K562 (cell line): ENCODE results near the gene DMWD. TPM values are rescaled to one million over a fixed set of nuclear protein-coding genes. Genes with fewer than 3 reads are reported as not detected.
"Not testable (repeated sequence)": the region's sequence is repeated elsewhere in the genome, so short reads cannot be mapped to it uniquely, and the experiment has no call there.

Experiments
- ATAC-seq: fragments of 200-7000 bp; cut with Tn5 transposase; 3 replicates; pipeline ENCODE4 v1.9.1; 2020; ENCODE audit warnings: moderate library complexity
- BruUV-seq: library from RNA; stranded (reverse); fragments of 400-500 nt; replicated peaks from 2 replicates; lab custom pipeline; 2021; lab: Mats Ljungman, UMichigan
- CTCF ChIA-PET: fragments of 300-600 bp; formaldehyde crosslinking; extraction: SDS; loops from one replicate; lab custom pipeline; 2021; ENCODE audit warnings: low intra/inter-chr PET ratio; lab: Yijun Ruan, JAX
- POLR2A ChIA-PET: fragments of 300-600, 350-650 bp; sonication (Branson Sonifier 250); formaldehyde crosslinking; extraction: SDS; loops from one replicate; lab custom pipeline; 2021; ENCODE audit warnings: antibody characterized with exemption, inconsistent platforms; lab: Yijun Ruan, JAX
- DNase-seq, 4 experiments: peaks; one replicate each; pipeline versions ENCODE4 v3.0.0 to v3.0.0-alpha.2; 2011 to 2018; ENCODE audit warnings: low spot score in 3 of 4, mixed read lengths in 3 of 4; ENCODE audit errors: extremely low read depth in 1 of 4
- FAIRE-seq: peaks from 2 replicates; lab custom pipeline; 2011; peaks lifted over from hg19 to GRCh38; lab: Jason Lieb, UNC
- H2AFZ ChIP-seq: 2 replicates; pipeline ENCODE4 v1.6.0; 2011; ENCODE audit warnings: low read depth, low read length, control low read depth, inconsistent platforms
- H3K27ac ChIP-seq: fragments of 200-600 bp; 3 replicates; pipeline ENCODE4 v1.8.0; 2011; ENCODE audit warnings: low read depth, mild to moderate bottlenecking, control low read depth, inconsistent platforms, low read length, moderate library complexity, mixed read lengths; ENCODE audit errors: extremely low read depth
- H3K27me3 ChIP-seq, 2 experiments: fragments of 300-600 bp in 1 of 2; 2 replicates in 1 of 2; 3 replicates in 1 of 2; pipeline versions ENCODE4 v1.6.0 to v1.8.0; 2011; ENCODE audit warnings: inconsistent platforms in 2 of 2, low read length in 2 of 2, mild to moderate bottlenecking in 1 of 2, mixed read lengths in 1 of 2, moderate library complexity in 1 of 2; ENCODE audit not compliant: control insufficient read depth in 2 of 2, insufficient read depth in 2 of 2
- H3K36me3 ChIP-seq: fragments of 300-600 bp; 3 replicates; pipeline ENCODE4 v1.8.0; 2011; ENCODE audit warnings: mild to moderate bottlenecking, low read length, inconsistent platforms; ENCODE audit not compliant: control insufficient read depth, insufficient read depth
- H3K4me1 ChIP-seq, 2 experiments: fragments of 200-600 bp in 1 of 2; replicated peaks in 1 of 2; 2 replicates in 1 of 2; 3 replicates in 1 of 2; pipeline versions ENCODE4 v1.5.1 to v1.8.0; 2011; ENCODE audit warnings: inconsistent platforms in 2 of 2, low read length in 2 of 2, mild to moderate bottlenecking in 1 of 2, mixed read lengths in 1 of 2, moderate library complexity in 1 of 2; ENCODE audit not compliant: control insufficient read depth in 2 of 2, insufficient read depth in 2 of 2
- H3K4me2 ChIP-seq: 2 replicates; pipeline ENCODE4 v1.6.1; 2011; ENCODE audit warnings: low read length, control low read depth, inconsistent platforms, mixed read lengths; ENCODE audit not compliant: insufficient read depth
- H3K4me3 ChIP-seq: fragments of 200-600 bp; sonication (generic), shearing (Covaris generic); 2 replicates; pipeline ENCODE4 v1.5.1; 2016; ENCODE audit warnings: control low read depth, inconsistent platforms
- H3K79me2 ChIP-seq: fragments of 200-600 bp; 3 replicates; pipeline ENCODE4 v1.8.0; 2011; ENCODE audit warnings: low read length, inconsistent platforms; ENCODE audit not compliant: control insufficient read depth, insufficient read depth
- H3K9ac ChIP-seq, 2 experiments: 2 replicates each; pipeline versions ENCODE4 v1.6.0 to v1.6.1; 2011; ENCODE audit warnings: low read depth in 2 of 2, low read length in 2 of 2, control low read depth in 1 of 2, inconsistent platforms in 1 of 2, mild to moderate bottlenecking in 1 of 2, mixed read lengths in 1 of 2; ENCODE audit not compliant: insufficient read depth in 1 of 2
- H3K9me1 ChIP-seq: one replicate; pipeline ENCODE4 v1.6.0; 2011; ENCODE audit warnings: inconsistent platforms, mild to moderate bottlenecking, low read length, moderate library complexity; ENCODE audit not compliant: control insufficient read depth, insufficient read depth
- H3K9me3 ChIP-seq: replicated peaks from 2 replicates; pipeline ENCODE4 v1.5.1; 2011; ENCODE audit warnings: low read depth, low read length, inconsistent platforms; ENCODE audit not compliant: control insufficient read depth, insufficient read depth
- H4K20me1 ChIP-seq: replicated peaks from 2 replicates; pipeline ENCODE4 v1.6.1; 2011; ENCODE audit warnings: low read length, inconsistent platforms, mixed read lengths; ENCODE audit not compliant: control insufficient read depth, insufficient read depth
- NFIC ChIP-seq: fragments of 450-650 bp; IDR thresholded peaks from 2 replicates; pipeline ENCODE4 v1.6.1; 2017; ENCODE audit warnings: mild to moderate bottlenecking, inconsistent platforms
- ZBTB1 ChIP-seq: sonication (generic); formaldehyde crosslinking; IDR thresholded peaks from 2 replicates; pipeline ENCODE4 v1.8.1; 2023; ENCODE audit warnings: missing genetic modification reagents, low read depth, mild to moderate bottlenecking, borderline replicate concordance
- WGBS: fragments of 100-300 bp; shearing (Covaris generic); methylation state at CpG from one replicate; pipeline ENCODE4 v1.1.6; 2016; ENCODE audit warnings: low coverage, mixed read lengths; ENCODE audit not compliant: insufficient coverage; ENCODE audit errors: missing lambda C conversion rate; 5-methylcytosine and 5-hydroxymethylcytosine counted together
- in situ Hi-C: fragments of 300-500 bp; cut with MboI; formaldehyde crosslinking; loops from 4 replicates; pipeline ENCODE4 v1.15.0; 2018; ENCODE audit warnings: inconsistent platforms, mixed read lengths
- intact Hi-C: fragments of 100-400 bp; cut with micrococcal nuclease; formaldehyde crosslinking; loops from 2 replicates; pipeline ENCODE4 v1.14.2; 2022
- polyA plus RNA-seq, 8 experiments: library from polyadenylated mRNA; depleted of rRNA in 4 of 8; stranded (reverse) in 5 of 8; unstranded in 3 of 8; fragments of >200 nt; fragmentation: Nextera tagmentation in 2 of 8; fragmentation: Illumina TruSeq in 1 of 8; extraction: Ambion mirVana in 2 of 8; extraction: Trizol in 1 of 8; gene quantifications; 2 replicates each; pipeline versions ENCODE4 v1.2.1 to v1.2.3, GENCODE V29; 2011 to 2014; ENCODE audit warnings: inconsistent platforms in 1 of 8, missing spikeins in 1 of 8
- total RNA-seq, 7 experiments: library from RNA; depleted of rRNA in 6 of 7; stranded (reverse); fragments of >200 nt in 6 of 7; fragmentation: Illumina TruSeq in 2 of 7; extraction: Trizol in 2 of 7; gene quantifications; 2 replicates each; pipeline versions ENCODE4 v1.2.1 to v1.2.3, GENCODE V29; 2011 to 2021; ENCODE audit warnings: low replicate concordance in 1 of 7

Gene DMWD
- total and polyA plus RNA-seq, 9 of the 15 experiments (the other 6 are each of a cell fraction or from before 2014, with no cell fraction given), result 4.7 to 54.6 (median 19.0) TPM

DNA sequence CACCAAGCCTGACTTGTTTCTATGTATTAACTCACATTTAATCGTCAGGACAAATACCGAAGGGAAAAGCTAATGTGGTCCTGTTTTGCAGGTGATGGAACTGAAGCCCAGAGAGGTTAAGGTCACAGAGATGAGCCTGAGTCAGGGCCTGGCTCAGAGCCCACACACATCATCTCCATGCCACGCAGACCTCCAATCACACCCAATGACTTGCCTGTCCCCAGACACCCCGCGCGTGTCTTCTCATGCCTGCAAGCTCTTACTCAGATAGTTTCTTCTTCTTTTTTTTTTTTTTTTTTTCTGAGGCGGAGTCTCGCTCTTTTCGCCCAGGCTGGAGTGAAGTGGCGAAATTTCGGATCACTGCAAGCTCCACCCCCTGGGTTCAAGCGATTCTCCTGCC, 40.0 kb downstream of the DMWD start:
- ChIA-PET POLR2A (interaction anchor here (1.1 to 1.4 kb wide), 4 partner anchors 11 to 46 kb away, joined by 3 to 4 read pairs (median 3); no protein-coding TSS in a partner anchor), CTCF (no interaction called here)
- no peak overlapping the region for H3K27ac ChIP-seq
- in situ Hi-C loops (no loop called here), intact Hi-C loops (no loop called here)
- no peaks in the 10 kb centered on the region for H3K36me3 ChIP-seq
- H3K9me3 ChIP-seq, result no peaks in the 10 kb centered on the region
- H2AFZ ChIP-seq, result no peak overlapping the region
- H4K20me1 ChIP-seq, result no peaks in the 10 kb centered on the region
- H3K27me3 ChIP-seq, result no peaks in the 10 kb centered on the region
- no peak overlapping the region for H3K4me2 ChIP-seq
- no peak for ATAC-seq
- no peak overlapping the region for H3K9ac ChIP-seq
- WGBS, result 72% methylated on average over 12 of the region's 12 CpGs
- H3K4me3 ChIP-seq, result no peak overlapping the region
- no TSS peak for BruUV-seq
- no peak for DNase-seq
- H3K79me2 ChIP-seq, result no peaks in the 10 kb centered on the region
- TF ChIP-seq NFIC (peak; percentile 26; the same call in 1 of the 2 replicates), ZBTB1 (no peak)
- H3K4me1 ChIP-seq, result no peaks in the 10 kb centered on the region; a peak in 1 of 5 replicates
- no peaks in the 10 kb centered on the region for H3K9me1 ChIP-seq
- peak; percentile 55 for FAIRE-seq

DNA sequence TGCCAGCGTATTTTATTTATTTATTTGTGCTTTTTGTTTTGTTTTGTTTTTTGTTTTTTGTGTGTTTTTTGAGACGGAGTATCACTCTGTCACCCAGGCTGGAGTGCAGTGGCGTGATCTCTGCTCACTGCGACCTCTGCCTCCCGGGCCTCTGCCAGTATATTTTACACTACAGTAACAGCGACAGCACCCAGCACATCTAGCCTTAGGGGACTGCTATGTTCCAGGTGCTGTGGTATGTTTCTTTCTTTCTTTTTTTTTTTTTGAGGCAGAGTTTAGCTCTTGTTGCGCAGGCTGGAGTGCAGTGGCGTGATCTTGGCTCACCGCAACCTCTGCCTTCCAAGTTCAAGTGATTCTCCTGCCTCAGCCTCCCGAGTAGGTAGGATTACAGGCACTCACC, 41.2 kb downstream of the DMWD start:
- H2AFZ ChIP-seq, H4K20me1 ChIP-seq, in situ Hi-C loops, FAIRE-seq, H3K79me2 ChIP-seq, H3K4me1 ChIP-seq, H3K9me3 ChIP-seq, DNase-seq, H3K9me1 ChIP-seq, H3K27ac ChIP-seq, H3K27me3 ChIP-seq, BruUV-seq, intact Hi-C loops, ATAC-seq, H3K4me3 ChIP-seq, H3K36me3 ChIP-seq, H3K9ac ChIP-seq, CTCF ChIA-PET, H3K4me2 ChIP-seq: not testable (repeated sequence)
- 63% methylated on average over 8 of the region's 10 CpGs for whole genome bisulfite sequencing
- POLR2A ChIA-PET, result interaction anchor here (1.4 kb wide), 1 partner anchor 12 kb away, joined by 4 read pairs; no protein-coding TSS in a partner anchor
